HG02973 (cell line): ENCODE results near the gene FOXF1.

ENCODE experiments used
- ATAC-seq: cut with Tn5 transposase; IDR thresholded peaks from one replicate; pipeline ENCODE4 v1.9.1; 2021; ENCODE audit warnings: moderate library complexity; ENCODE audit not compliant: unreplicated experiment

The FOXF1 gene

DNA sequence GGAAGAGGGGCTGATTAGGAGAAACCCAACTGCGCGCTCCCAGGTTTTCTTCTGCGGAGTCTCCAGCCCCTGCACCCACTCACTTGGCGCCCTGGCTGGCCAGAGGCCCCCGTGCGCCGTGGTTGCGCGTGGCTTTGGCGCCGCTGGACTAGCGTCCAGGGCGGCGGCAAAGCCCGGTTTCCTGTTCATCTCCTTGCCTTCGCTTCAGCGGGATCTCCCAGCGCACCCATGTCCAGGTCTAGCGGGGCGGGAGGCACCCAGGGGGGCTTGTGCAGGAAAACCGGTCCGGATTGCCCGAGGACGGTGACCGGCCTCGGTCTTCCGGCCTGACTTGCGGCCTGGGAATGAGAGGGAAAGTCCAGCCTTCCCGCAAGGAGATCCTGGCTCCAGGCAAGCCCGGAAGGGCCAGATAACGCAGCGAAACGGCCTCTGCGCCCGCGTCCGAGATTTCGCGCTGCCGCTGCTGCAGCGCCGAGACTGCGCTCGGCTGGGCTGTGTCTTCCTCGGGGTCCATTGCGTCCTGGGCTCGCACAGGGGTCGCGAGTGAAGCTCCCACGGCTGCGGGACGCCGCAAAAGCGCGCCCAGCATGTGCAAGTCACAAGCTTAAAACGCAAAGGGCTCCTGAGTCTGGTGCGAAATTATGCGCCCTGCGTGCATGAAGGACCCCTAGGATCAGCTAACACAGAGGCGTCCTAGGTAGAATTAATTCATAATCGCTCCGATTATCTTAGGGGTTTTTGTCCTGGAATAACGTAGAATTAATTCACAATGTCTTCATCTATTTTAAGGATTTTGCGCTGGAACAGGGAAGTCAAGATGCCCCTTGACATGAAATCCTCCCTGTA, 5.7 kb downstream of the FOXF1 start:
- no peak for ATAC-seq

DNA sequence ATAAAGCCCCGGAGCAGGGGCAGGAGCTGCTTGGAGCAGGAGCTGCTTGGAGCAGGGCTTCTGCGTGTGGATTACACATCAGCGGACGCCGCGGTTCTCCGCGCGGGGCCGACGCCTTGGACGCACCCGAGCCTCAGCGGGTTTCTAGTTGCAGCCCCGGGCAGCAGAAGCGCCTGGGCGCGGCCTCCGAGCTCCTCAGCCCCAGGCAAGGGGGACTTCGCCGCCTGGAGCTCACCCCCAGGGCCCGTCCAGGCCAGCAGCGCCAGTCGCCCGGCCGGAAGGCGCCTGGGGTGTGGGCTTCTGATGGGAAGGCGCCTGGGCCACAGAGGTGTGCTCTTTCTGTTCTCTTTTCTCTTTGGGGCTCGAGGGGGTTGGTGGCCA, 6.3 kb downstream of the FOXF1 start:
- ATAC-seq, result no peak

GRCh38 chr16:86517033-86517432, 6.7 kb downstream of the FOXF1 start:
- no peak for ATAC-seq

GRCh38 chr16:86517652-86518258, 7.4 kb downstream of the FOXF1 start:
- no peak for ATAC-seq

- ATAC-seq, result no peak
Measured at GRCh38 chr16:86519007-86519648, 8.8 kb downstream of the FOXF1 start.

GRCh38 chr16:86519649-86520316, 9.5 kb downstream of the FOXF1 start:
- ATAC-seq, result no peak

DNA sequence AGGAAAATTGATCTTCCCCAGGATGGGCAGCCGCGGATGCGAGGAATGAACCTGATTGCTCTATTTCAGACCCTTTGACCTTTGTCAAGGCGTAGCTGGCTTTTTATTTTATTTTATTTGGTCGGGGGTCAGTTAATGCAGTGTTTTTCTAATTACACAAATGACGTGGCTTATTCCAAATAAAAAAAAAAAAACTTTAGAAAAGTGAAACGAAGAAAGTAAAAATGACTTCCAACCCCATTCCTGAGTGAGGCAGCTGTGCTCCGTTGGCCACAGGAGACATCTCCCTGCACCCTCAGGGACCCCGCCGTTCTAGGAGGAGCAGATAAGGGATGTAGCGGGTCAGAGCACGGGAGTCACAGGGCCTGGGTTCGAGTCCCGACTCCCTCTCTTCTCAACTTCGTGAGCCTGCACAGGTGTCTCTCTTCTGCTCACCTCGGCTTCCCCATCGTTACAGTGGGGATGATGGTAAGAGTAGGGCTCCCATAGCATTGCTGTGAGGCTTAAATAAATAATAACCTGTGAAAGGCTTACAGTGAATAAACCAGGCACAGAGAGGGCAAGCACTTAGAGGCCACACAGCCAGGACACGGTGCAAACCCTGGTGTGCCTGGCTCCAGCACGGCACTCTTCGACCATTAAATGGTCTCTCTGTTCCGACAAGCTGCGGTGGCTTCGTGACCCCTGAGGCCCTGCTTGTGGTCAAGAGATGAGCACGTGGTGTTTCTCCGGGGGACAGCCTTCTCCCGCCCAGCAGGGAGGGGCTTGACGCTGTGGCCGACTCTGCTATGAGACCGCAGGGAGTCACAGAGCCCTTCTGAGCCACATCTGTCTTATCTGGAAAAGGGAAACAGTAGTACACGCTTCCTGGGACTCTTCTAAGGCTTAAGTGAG, 10.2 kb downstream of the FOXF1 start:
- ATAC-seq, result no peak

- ATAC-seq, result no peak
Measured at GRCh38 chr16:86521236-86522197, 11.2 kb downstream of the FOXF1 start.

- no peak for ATAC-seq
Measured at GRCh38 chr16:86522634-86523033, 12.3 kb downstream of the FOXF1 start.

DNA sequence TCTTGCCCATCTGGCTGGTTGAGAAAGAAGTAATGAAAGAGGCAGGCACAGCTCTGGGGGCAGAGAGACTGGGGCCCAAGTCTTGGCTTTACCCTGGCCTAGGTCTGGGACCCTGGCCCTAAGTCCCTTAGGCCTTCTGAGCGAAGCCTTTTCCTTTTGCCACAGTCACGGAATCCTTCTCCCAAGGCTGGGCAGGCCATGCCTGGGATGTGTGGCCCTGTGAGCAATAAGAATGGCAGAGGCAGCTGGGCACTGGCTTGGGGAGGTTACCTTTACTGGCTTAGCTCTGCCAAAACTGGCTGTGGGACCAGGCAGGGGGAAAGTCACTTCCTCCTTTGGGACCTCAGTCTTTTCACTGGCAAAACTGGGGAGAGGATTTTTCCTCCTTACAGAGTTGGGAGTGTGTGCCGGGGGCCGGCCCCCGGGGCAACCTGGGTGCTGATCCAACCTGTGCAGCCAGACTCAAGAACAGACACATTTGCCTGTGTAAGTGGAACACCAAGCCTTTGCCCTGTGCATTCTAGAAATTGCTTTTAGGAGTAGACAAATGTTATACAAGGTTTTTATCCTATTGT, 12.9 kb downstream of the FOXF1 start:
- ATAC-seq, result no peak

- no peak for ATAC-seq
Measured at GRCh38 chr16:86524029-86524428, 13.7 kb downstream of the FOXF1 start.

- ATAC-seq, result no peak
Measured at GRCh38 chr16:86525696-86526095, 15.4 kb downstream of the FOXF1 start.

DNA sequence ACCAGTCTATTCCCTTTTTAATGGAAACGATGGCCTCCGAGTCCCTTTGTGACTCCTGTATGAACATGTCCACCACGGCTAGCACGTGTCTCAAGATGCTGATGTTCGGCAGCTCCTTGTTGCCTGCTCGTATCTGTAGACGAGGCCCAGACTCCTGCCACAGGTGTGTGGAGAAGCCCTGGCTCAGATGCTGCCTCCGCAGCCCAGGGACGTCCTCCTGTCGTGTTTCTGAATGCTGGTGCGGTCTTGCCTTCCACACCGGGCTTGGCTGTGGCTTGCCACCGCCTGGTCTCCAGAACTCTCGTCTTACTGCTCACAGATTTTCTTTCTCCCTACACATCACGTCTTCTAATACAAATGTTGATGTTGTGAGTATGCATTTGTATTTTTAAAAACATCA, 17.0 kb downstream of the FOXF1 start:
- ATAC-seq, result no peak

- ATAC-seq, result no peak
Measured at GRCh38 chr16:86528061-86528929, 18.0 kb downstream of the FOXF1 start.

GRCh38 chr16:86529160-86529559, 18.8 kb downstream of the FOXF1 start:
- no peak for ATAC-seq

GRCh38 chr16:86530251-86531190, 20.2 kb downstream of the FOXF1 start:
- no peak for ATAC-seq

- no peak for ATAC-seq
Measured at GRCh38 chr16:86531191-86531545, 20.8 kb downstream of the FOXF1 start.
